Right atrium auricular region (tissue), 2 donors: ENCODE measurements around the gene FAM117B. TPM values are rescaled to one million over a fixed set of nuclear protein-coding genes. Genes with fewer than 3 reads are reported as not detected.

Source experiments
- DNase-seq: peaks from one replicate; pipeline ENCODE4 v3.0.0-alpha.2; 2019; ENCODE audit warnings: low spot score
- H3K27ac ChIP-seq, 2 donors: fragments of 200-600 bp; sonication (generic); 1 replicate in 1 of 2; 2 replicates in 1 of 2; pipeline ENCODE4 v1.5.1; 2016 to 2019
- H3K27me3 ChIP-seq, 2 donors: fragments of 200-600 bp; sonication (generic); one replicate each; pipeline versions ENCODE4 v1.5.1 to v1.6.0; 2017 to 2019
- H3K36me3 ChIP-seq: fragments of 200-600 bp; sonication (generic); one replicate; pipeline ENCODE4 v1.5.1; 2016
- H3K4me1 ChIP-seq, 2 donors: fragments of 200-600 bp; sonication (generic); one replicate each; pipeline versions ENCODE4 v1.5.1 to v1.6.0; 2017 to 2019
- H3K4me3 ChIP-seq, 2 donors: fragments of 200-600 bp; sonication (generic); 1 replicate in 1 of 2; 2 replicates in 1 of 2; pipeline ENCODE4 v1.5.1; 2017 to 2019; ENCODE audit warnings: mild to moderate bottlenecking in 1 of 2, moderate library complexity in 1 of 2
- H3K9me3 ChIP-seq, 2 donors: fragments of 200-600 bp; sonication (generic); one replicate each; pipeline ENCODE4 v1.5.1; 2019
- total RNA-seq, 2 donors: library from RNA; depleted of rRNA; stranded (reverse); fragments of >200 nt; gene quantifications; one replicate each; pipeline ENCODE4 v1.1.0, GENCODE V29; 2016
- TF ChIP-seq, protein P1 (sequence below), 2 donors: fragments of 200-600 bp; sonication (generic); IDR thresholded peaks; one replicate each; pipeline ENCODE4 v1.5.1; 2019; ENCODE audit warnings: antibody characterized with exemption in 2 of 2

Gene FAM117B
- total RNA-seq, 2 donors from 2014 or later = 3.3 to 5.2 TPM

DNA sequence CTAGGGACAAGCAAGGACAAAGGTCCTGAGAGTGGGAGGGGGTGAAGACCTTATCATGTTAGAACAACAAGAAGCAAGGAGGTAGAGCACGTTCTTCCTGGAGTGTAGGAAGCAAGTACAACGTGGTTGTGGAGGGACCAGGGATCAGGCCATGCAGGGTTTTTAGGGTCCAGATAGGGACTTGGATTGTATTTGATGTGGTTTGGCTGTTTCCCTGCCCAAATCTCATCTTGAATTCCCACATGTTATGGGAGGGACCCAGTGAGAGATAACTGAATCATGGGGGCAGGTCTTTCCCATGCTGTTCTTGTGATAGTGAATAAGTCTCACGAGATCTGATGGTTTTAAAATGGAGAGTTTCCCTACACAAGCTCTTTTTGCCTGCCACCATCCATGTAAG lies 183.6 kb downstream of the FAM117B start:
- Histone ChIP-seq H3K27me3 (no peaks in the 10 kb centered on the region), H3K4me1 (peaks cover 0 to 21% of the 10 kb centered on the region in 2 donors), H3K27ac (no peak overlapping the region), H3K4me3 (no peak overlapping the region), H3K36me3 (no peaks in the 10 kb centered on the region), H3K9me3 (no peaks in the 10 kb centered on the region)
- TF ChIP-seq, protein P1, sequence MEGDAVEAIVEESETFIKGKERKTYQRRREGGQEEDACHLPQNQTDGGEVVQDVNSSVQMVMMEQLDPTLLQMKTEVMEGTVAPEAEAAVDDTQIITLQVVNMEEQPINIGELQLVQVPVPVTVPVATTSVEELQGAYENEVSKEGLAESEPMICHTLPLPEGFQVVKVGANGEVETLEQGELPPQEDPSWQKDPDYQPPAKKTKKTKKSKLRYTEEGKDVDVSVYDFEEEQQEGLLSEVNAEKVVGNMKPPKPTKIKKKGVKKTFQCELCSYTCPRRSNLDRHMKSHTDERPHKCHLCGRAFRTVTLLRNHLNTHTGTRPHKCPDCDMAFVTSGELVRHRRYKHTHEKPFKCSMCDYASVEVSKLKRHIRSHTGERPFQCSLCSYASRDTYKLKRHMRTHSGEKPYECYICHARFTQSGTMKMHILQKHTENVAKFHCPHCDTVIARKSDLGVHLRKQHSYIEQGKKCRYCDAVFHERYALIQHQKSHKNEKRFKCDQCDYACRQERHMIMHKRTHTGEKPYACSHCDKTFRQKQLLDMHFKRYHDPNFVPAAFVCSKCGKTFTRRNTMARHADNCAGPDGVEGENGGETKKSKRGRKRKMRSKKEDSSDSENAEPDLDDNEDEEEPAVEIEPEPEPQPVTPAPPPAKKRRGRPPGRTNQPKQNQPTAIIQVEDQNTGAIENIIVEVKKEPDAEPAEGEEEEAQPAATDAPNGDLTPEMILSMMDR (IDR thresholded peaks at IDR 0.05) = no peak
- DNase-seq = no peak

Other genes starting within 250 kb of the FAM117B start
- gene ICA1L, start 236.8 kb downstream of the FAM117B start, total RNA-seq = 1 to 10 TPM; 8.6 to 8.9 TPM